SW 1271 (cell line): ENCODE measurements around the gene NKX2-2.
"Not testable (repeated sequence)": the region's sequence is repeated elsewhere in the genome, so short reads cannot be mapped to it uniquely, and the experiment has no call there.

Experiments used
- DNase-seq, 2 experiments: peaks; one replicate each; lab custom pipeline; 2025; lab: John Stamatoyannopoulos, UW

NKX2-2 gene

GRCh38 chr20:21508230-21509078 is 5.4 kb downstream of the NKX2-2 start:
- no peak for DNase-seq

- DNase-seq = no peak
These were observed 6.2 kb downstream of the NKX2-2 start for GRCh38 chr20:21507400-21508229.

GRCh38 chr20:21505810-21506530 is 7.9 kb downstream of the NKX2-2 start:
- peak in 1 of 2 experiments; percentile 10 for DNase-seq

GRCh38 chr20:21505161-21505809 is 8.6 kb downstream of the NKX2-2 start:
- peak in 1 of 2 experiments; percentile 56 for DNase-seq

GRCh38 chr20:21504323-21504722 is 9.5 kb downstream of the NKX2-2 start:
- no peak for DNase-seq

- no peak for DNase-seq
These were observed 10.5 kb downstream of the NKX2-2 start for GRCh38 chr20:21503345-21503744.

- DNase-seq = no peak
These were observed 12.7 kb downstream of the NKX2-2 start for GRCh38 chr20:21501184-21501583.

DNA sequence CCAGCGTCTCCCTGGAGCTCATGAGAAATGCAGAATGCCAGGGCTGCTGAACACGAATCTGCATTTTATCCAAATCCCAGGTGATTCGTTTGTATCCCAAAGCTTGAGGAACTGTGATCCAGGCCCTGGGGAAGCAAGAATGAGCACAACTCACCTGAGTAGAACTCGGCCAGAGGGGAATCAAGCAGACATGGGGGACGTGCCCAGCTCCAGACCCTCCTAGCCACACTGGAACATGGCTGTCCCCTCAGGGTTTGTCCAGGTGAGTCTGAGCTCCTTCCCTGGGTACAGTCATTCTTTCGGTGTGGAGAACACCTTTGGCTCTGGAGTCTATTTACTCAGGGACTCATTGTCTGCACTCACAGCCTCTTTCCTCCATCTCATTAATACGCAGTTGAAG is 13.3 kb downstream of the NKX2-2 start:
- no peak for DNase-seq

DNA sequence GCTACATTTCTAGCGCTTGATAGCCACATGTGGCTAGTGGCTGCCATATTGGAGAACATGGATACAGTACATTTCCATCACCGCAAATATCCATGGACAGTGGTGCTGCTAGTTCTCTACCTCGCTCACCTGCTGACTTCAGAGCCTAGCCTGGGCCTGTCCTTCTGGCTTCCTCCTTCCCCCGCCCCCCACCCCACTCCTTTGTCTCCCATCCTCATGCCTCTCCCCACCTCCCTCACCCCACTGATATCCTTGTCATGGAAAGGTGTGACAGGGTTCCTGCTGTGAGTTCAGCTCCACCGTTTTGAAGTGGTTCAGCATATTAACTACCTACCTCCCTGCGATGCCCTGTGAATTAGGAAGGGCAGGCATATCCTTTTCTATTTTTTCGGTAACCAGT is 14.2 kb downstream of the NKX2-2 start:
- no peak for DNase-seq

GRCh38 chr20:21498635-21499034 is 15.2 kb downstream of the NKX2-2 start:
- DNase-seq = no peak

GRCh38 chr20:21498195-21498594 is 15.7 kb downstream of the NKX2-2 start:
- no peak for DNase-seq

GRCh38 chr20:21496452-21496851 is 17.4 kb downstream of the NKX2-2 start:
- no peak for DNase-seq

GRCh38 chr20:21493049-21493448 is 20.8 kb downstream of the NKX2-2 start:
- no peak for DNase-seq

GRCh38 chr20:21490105-21490504 is 23.8 kb downstream of the NKX2-2 start:
- peak in 1 of 2 experiments; percentile 6 for DNase-seq

DNA sequence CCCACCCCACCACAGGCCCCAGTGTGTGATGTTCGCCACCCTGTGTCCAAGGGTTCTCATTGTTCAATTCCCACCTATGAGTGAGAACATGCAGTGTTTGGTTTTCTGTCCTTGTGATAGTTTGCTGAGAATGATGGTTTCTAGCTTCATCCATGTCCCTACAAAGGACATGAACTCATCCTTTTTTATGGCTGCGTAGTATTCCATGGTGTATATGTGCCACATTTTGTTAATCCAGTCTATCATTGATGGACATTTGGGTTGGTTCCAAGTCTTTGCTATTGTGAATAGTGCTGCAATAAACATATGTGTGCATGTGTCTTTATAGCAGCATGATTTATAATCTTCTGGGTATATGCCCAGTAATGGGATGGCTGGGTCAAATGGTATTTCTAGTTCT is 33.7 kb downstream of the NKX2-2 start:
- DNase-seq = not testable (repeated sequence)

- no peak for DNase-seq
These were observed 48.1 kb downstream of the NKX2-2 start for GRCh38 chr20:21465799-21466198.

- DNase-seq = no peak
These were observed 48.9 kb downstream of the NKX2-2 start for GRCh38 chr20:21464916-21465315.
